ENCODE measurements around the gene RCSD1. TPM values are rescaled to one million over a fixed set of nuclear protein-coding genes. Genes with fewer than 3 reads are reported as not detected.
A peak's percentile ranks its signal among the peaks of the same experiment; 100 is the strongest.

Gene RCSD1
- total RNA-seq, 1 donor from 2014 or later, result 45.9 TPM

DNA sequence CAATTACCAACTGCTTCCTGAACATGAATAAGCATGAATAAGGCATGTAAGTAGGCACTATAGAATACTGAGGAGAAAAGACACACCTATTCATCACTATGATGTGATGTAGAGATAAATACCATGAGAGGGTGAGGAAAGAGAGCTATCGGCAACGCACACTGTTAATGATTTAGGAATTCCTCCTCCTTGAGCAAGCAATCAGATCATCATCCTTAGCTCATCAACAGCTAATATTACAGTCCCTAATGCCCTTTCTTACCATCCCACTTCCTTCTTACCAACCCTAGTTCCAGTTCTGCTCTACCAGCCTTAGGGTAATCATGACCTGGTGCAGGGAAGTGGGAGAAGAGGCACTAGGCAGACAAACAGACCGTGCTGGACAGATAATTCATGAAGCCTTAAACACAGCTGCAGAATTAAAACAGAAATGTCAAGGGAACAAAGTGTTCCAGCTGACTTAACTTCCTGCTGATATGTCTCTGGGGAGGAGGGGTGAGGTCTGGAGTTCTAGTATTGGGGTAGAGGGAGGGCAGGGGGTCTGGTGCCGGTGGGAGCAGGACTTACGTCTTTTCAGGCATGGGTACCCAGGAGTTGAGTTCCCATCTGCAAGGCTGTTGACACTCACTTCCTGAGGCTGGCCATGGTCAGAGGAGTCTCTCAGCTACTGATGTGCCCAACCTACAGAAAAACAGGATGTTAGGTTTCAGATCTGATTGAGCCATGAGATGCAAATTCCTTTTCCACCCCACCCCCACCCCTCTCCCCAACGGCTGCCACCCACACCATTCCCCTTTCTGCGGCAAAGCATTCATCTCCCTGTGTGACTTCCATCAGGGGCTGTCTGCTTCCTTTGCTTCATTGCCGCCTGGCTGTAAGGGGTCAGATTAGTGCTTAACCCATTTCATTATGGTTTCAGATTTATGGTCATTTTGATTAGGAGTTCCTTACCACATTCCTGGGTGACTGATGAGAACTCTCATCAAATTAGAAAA is 12.6 kb upstream of the RCSD1 start:
- H3K4me3 ChIP-seq (ENCODE audit: low read length in 3 of 3), result peak overlapping the region in 1 of 3 donors; percentile 15
- peak overlapping the region; percentile 37 for H3K27ac ChIP-seq (ENCODE audit: low read depth, low read length)
- H3K27me3 ChIP-seq (ENCODE audit: control insufficient read depth in 3 of 3, insufficient read depth in 3 of 3, low read length in 3 of 3), result no peaks in the 10 kb centered on the region
- H3K9me3 ChIP-seq (ENCODE audit: control insufficient read depth in 3 of 3, low read length in 3 of 3), result no peaks in the 10 kb centered on the region
- no peaks in the 10 kb centered on the region for H3K36me3 ChIP-seq (ENCODE audit: control insufficient read depth in 3 of 3, insufficient read depth in 3 of 3, low read length in 3 of 3)
- H3K4me1 ChIP-seq (ENCODE audit: control insufficient read depth in 3 of 3, insufficient read depth in 3 of 3, low read length in 3 of 3), result peaks cover 6 to 12% (median 6%) of the 10 kb centered on the region in 3 donors
- H3K9ac ChIP-seq (ENCODE audit: low read depth in 1 of 3, low read length in 3 of 3), result no peak overlapping the region

DNA sequence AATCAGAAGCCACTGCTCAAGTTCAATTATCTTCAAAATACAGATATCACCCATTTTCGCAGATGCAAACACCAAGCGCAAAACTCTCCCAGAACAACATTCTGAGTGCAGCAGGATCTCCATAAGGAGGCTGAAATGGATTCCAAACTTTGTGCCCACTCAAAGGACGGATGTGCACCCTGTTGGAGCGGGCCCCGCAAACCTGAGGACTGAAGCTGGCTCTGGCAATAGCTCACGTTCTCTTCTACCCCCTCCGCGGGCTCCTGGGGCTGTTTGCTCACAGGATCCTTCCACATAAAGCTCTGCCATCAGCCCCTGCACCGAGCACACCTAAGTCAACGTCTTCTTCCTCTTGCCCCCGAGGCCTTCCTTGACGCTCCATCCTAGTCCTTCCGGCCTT is 11.7 kb upstream of the RCSD1 start:
- no peaks in the 10 kb centered on the region for H3K9me3 ChIP-seq (ENCODE audit: control insufficient read depth in 3 of 3, low read length in 3 of 3)
- no peaks in the 10 kb centered on the region for H3K27me3 ChIP-seq (ENCODE audit: control insufficient read depth in 3 of 3, insufficient read depth in 3 of 3, low read length in 3 of 3)
- H3K9ac ChIP-seq (ENCODE audit: low read depth in 1 of 3, low read length in 3 of 3), result no peak overlapping the region
- no peak overlapping the region for H3K4me3 ChIP-seq (ENCODE audit: low read length in 3 of 3)
- no peaks in the 10 kb centered on the region for H3K36me3 ChIP-seq (ENCODE audit: control insufficient read depth in 3 of 3, insufficient read depth in 3 of 3, low read length in 3 of 3)
- peak overlapping the region; percentile 1 for H3K27ac ChIP-seq (ENCODE audit: low read depth, low read length)
- peaks cover 6 to 12% (median 6%) of the 10 kb centered on the region in 3 donors for H3K4me1 ChIP-seq (ENCODE audit: control insufficient read depth in 3 of 3, insufficient read depth in 3 of 3, low read length in 3 of 3)

GRCh38 chr1:167618789-167619188 is 11.2 kb upstream of the RCSD1 start:
- no peaks in the 10 kb centered on the region for H3K27me3 ChIP-seq (ENCODE audit: control insufficient read depth in 3 of 3, insufficient read depth in 3 of 3, low read length in 3 of 3)
- no peaks in the 10 kb centered on the region for H3K9me3 ChIP-seq (ENCODE audit: control insufficient read depth in 3 of 3, low read length in 3 of 3)
- H3K27ac ChIP-seq (ENCODE audit: low read depth, low read length), result no peak overlapping the region
- H3K9ac ChIP-seq (ENCODE audit: low read depth in 1 of 3, low read length in 3 of 3), result no peak overlapping the region
- H3K4me3 ChIP-seq (ENCODE audit: low read length in 3 of 3), result no peak overlapping the region
- H3K4me1 ChIP-seq (ENCODE audit: control insufficient read depth in 3 of 3, insufficient read depth in 3 of 3, low read length in 3 of 3), result peaks cover 6 to 12% (median 6%) of the 10 kb centered on the region in 3 donors
- no peaks in the 10 kb centered on the region for H3K36me3 ChIP-seq (ENCODE audit: control insufficient read depth in 3 of 3, insufficient read depth in 3 of 3, low read length in 3 of 3)

GRCh38 chr1:167620002-167620401 is 10.0 kb upstream of the RCSD1 start:
- no peak overlapping the region for H3K27ac ChIP-seq (ENCODE audit: low read depth, low read length)
- no peaks in the 10 kb centered on the region for H3K36me3 ChIP-seq (ENCODE audit: control insufficient read depth in 3 of 3, insufficient read depth in 3 of 3, low read length in 3 of 3)
- peaks cover 6 to 12% (median 6%) of the 10 kb centered on the region in 3 donors for H3K4me1 ChIP-seq (ENCODE audit: control insufficient read depth in 3 of 3, insufficient read depth in 3 of 3, low read length in 3 of 3)
- H3K9ac ChIP-seq (ENCODE audit: low read depth in 1 of 3, low read length in 3 of 3), result no peak overlapping the region
- H3K9me3 ChIP-seq (ENCODE audit: control insufficient read depth in 3 of 3, low read length in 3 of 3), result no peaks in the 10 kb centered on the region
- H3K4me3 ChIP-seq (ENCODE audit: low read length in 3 of 3), result no peak overlapping the region
- no peaks in the 10 kb centered on the region for H3K27me3 ChIP-seq (ENCODE audit: control insufficient read depth in 3 of 3, insufficient read depth in 3 of 3, low read length in 3 of 3)

DNA sequence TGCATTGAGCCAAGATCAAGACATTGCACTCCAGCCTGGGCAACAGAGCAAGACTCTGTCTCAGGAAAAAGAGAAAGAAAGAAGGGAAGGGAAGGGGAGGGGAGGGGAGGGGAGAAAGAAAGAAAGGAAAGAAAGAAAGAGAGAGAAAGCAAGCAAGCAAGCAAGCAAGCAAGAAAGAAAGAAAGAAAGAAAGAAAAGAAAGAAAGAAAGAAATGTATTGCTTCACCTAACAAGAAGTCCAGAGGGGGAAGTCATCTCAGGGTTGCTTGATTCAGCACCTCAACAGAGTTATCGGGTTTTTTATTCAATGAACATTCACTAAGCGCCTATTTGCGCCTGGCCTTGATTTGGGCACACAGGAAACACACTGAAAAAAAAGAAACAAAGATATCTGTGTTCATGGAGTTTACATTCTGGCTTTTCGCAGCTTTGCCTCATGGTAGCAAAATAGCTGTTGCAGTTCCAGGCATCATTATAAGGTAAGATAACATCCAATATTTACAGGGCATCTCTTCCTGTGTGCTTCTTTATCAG is 8.2 kb upstream of the RCSD1 start:
- Histone ChIP-seq H3K36me3 (ENCODE audit: control insufficient read depth in 3 of 3, insufficient read depth in 3 of 3, low read length in 3 of 3) (no peaks in the 10 kb centered on the region), H3K4me3 (ENCODE audit: low read length in 3 of 3) (no peak overlapping the region), H3K27ac (ENCODE audit: low read depth, low read length) (no peak overlapping the region), H3K9ac (ENCODE audit: low read depth in 1 of 3, low read length in 3 of 3) (no peak overlapping the region), H3K27me3 (ENCODE audit: control insufficient read depth in 3 of 3, insufficient read depth in 3 of 3, low read length in 3 of 3) (no peaks in the 10 kb centered on the region), H3K4me1 (ENCODE audit: control insufficient read depth in 3 of 3, insufficient read depth in 3 of 3, low read length in 3 of 3) (peaks cover 5 to 7% (median 6%) of the 10 kb centered on the region in 3 donors), H3K9me3 (ENCODE audit: control insufficient read depth in 3 of 3, low read length in 3 of 3) (no peaks in the 10 kb centered on the region)

- Histone ChIP-seq H3K36me3 (ENCODE audit: control insufficient read depth in 3 of 3, insufficient read depth in 3 of 3, low read length in 3 of 3) (no peaks in the 10 kb centered on the region), H3K9ac (ENCODE audit: low read depth in 1 of 3, low read length in 3 of 3) (no peak overlapping the region), H3K4me1 (ENCODE audit: control insufficient read depth in 3 of 3, insufficient read depth in 3 of 3, low read length in 3 of 3) (peaks cover 13 to 17% (median 14%) of the 10 kb centered on the region in 3 donors), H3K27me3 (ENCODE audit: control insufficient read depth in 3 of 3, insufficient read depth in 3 of 3, low read length in 3 of 3) (no peaks in the 10 kb centered on the region), H3K27ac (ENCODE audit: low read depth, low read length) (no peak overlapping the region), H3K4me3 (ENCODE audit: low read length in 3 of 3) (no peak overlapping the region), H3K9me3 (ENCODE audit: control insufficient read depth in 3 of 3, low read length in 3 of 3) (no peaks in the 10 kb centered on the region)
These were observed 6.1 kb upstream of the RCSD1 start for GRCh38 chr1:167623951-167624350.

DNA sequence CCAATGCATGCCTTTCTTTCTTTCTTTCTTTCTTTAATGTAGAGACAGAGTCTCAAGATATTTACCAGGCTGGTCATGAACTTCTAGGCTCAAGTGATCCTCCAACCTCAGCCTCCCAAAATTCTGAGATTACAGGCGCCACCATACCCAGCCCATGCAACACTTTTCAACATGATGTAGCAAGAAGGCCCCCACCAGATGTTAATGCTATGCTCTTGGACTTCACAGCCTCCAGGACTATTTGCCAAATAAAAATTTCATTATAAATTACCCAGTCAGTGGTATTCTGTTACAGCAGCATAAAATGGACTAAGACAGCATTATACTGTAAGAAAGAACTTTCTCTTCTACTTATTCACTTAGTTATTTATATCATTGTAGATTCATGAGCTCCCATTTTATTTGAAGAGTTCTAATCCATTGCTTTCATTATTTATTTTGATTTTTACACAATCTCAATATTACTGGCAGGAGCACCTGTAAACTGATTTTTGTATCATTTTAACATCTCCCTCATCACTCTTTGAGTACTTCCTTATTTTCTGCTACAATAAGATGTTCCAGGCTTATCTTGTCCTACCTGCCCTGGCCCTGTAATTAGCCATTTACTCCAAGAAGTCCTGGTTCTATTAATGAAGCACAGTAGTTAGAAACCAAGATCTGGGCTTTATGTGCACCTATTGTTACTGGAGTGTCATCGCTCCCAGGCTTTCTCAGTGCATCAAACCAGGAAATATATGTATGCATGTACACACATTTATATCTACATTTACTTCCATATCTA is 4.8 kb upstream of the RCSD1 start:
- H3K4me1 ChIP-seq (ENCODE audit: control insufficient read depth in 3 of 3, insufficient read depth in 3 of 3, low read length in 3 of 3), result peaks cover 23 to 28% (median 23%) of the 10 kb centered on the region in 3 donors
- no peaks in the 10 kb centered on the region for H3K36me3 ChIP-seq (ENCODE audit: control insufficient read depth in 3 of 3, insufficient read depth in 3 of 3, low read length in 3 of 3)
- H3K9me3 ChIP-seq (ENCODE audit: control insufficient read depth in 3 of 3, low read length in 3 of 3), result no peaks in the 10 kb centered on the region
- H3K27ac ChIP-seq (ENCODE audit: low read depth, low read length), result no peak overlapping the region
- H3K4me3 ChIP-seq (ENCODE audit: low read length in 3 of 3), result no peak overlapping the region
- no peaks in the 10 kb centered on the region for H3K27me3 ChIP-seq (ENCODE audit: control insufficient read depth in 3 of 3, insufficient read depth in 3 of 3, low read length in 3 of 3)
- no peak overlapping the region for H3K9ac ChIP-seq (ENCODE audit: low read depth in 1 of 3, low read length in 3 of 3)

GRCh38 chr1:167627615-167627864 is 2.5 kb upstream of the RCSD1 start:
- Histone ChIP-seq H3K9ac (ENCODE audit: low read depth in 1 of 3, low read length in 3 of 3) (no peak overlapping the region), H3K4me3 (ENCODE audit: low read length in 3 of 3) (no peak overlapping the region), H3K27ac (ENCODE audit: low read depth, low read length) (peak overlapping the region; percentile 95), H3K27me3 (ENCODE audit: control insufficient read depth in 3 of 3, insufficient read depth in 3 of 3, low read length in 3 of 3) (no peaks in the 10 kb centered on the region), H3K36me3 (ENCODE audit: control insufficient read depth in 3 of 3, insufficient read depth in 3 of 3, low read length in 3 of 3) (no peaks in the 10 kb centered on the region), H3K4me1 (ENCODE audit: control insufficient read depth in 3 of 3, insufficient read depth in 3 of 3, low read length in 3 of 3) (peaks cover 37 to 50% (median 42%) of the 10 kb centered on the region in 3 donors), H3K9me3 (ENCODE audit: control insufficient read depth in 3 of 3, low read length in 3 of 3) (no peaks in the 10 kb centered on the region)

DNA sequence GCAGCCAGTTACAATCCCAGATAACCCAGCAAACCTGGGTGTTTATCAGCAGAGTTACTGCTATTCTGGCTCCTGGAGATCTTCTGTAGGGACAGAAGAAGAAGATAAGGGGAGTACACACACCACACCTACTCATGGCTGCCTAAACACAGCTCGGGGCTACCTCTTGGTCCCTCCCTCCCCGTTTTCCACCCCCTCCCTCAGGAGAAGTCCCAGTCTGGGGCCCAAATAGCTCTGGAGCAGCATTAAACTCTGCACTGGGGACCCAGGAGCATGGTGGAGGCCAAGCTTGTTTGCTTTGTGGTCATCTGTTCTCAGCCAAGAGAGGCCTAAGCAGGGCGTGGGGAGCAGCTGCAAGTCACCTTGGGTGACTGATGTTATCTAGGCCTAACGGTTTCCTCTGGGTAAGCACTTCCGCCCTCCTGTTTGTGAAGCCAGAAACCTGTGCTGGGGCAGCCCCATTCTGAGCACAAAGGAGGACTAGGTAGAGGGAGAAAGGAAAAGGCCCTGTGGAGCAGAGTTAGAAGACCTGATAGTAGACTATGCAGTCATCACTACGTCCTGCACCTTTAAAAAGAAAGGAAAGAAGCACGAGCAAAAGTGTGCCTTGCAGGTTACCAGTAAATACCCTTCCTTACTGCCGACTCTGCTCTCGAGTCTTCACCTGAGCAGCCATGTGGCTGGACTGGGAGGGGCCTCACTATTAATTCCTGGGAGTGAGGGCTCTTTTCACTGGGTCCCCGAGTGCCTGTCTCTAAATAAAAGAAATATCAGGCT is 2.0 kb upstream of the RCSD1 start:
- Histone ChIP-seq H3K9ac (ENCODE audit: low read depth in 1 of 3, low read length in 3 of 3) (peak overlapping the region; percentile 11 to 51 (median 50)), H3K27me3 (ENCODE audit: control insufficient read depth in 3 of 3, insufficient read depth in 3 of 3, low read length in 3 of 3) (no peaks in the 10 kb centered on the region), H3K36me3 (ENCODE audit: control insufficient read depth in 3 of 3, insufficient read depth in 3 of 3, low read length in 3 of 3) (no peaks in the 10 kb centered on the region), H3K4me3 (ENCODE audit: low read length in 3 of 3) (peak overlapping the region in 2 of 3 donors; percentile 19 to 30), H3K27ac (ENCODE audit: low read depth, low read length) (peak overlapping the region; percentile 95), H3K9me3 (ENCODE audit: control insufficient read depth in 3 of 3, low read length in 3 of 3) (no peaks in the 10 kb centered on the region), H3K4me1 (ENCODE audit: control insufficient read depth in 3 of 3, insufficient read depth in 3 of 3, low read length in 3 of 3) (peaks cover 37 to 54% (median 46%) of the 10 kb centered on the region in 3 donors)

All from skeletal muscle tissue (tissue), 4 donors.